Mesenchymal stem cell (in vitro differentiated cells and primary cell): ENCODE measurements around the gene RBFOX2.

Experiments
- DNase-seq: peaks from one replicate; pipeline ENCODE4 v3.0.0-alpha.2; 2013
- H2AFZ ChIP-seq: one replicate; pipeline ENCODE4 v1.6.1; 2013; ENCODE audit warnings: low read depth, mild to moderate bottlenecking, control low read depth, inconsistent platforms, low read length, moderate library complexity
- H2AK5ac ChIP-seq: 2 replicates; pipeline ENCODE4 v1.6.1; 2013; ENCODE audit warnings: low read length, moderate library complexity, mild to moderate bottlenecking, inconsistent platforms; ENCODE audit not compliant: severe bottlenecking
- H2BK120ac ChIP-seq: one replicate; pipeline ENCODE4 v1.6.1; 2013; ENCODE audit warnings: low read depth, mild to moderate bottlenecking, inconsistent platforms, low read length, moderate library complexity
- H2BK12ac ChIP-seq, 2 experiments: one replicate each; pipeline ENCODE4 v1.6.1; 2013; ENCODE audit warnings: inconsistent platforms in 2 of 2, low read length in 2 of 2, mild to moderate bottlenecking in 2 of 2, moderate library complexity in 2 of 2, control low read depth in 1 of 2
- H2BK15ac ChIP-seq: one replicate; pipeline ENCODE4 v1.6.1; 2013; ENCODE audit warnings: mild to moderate bottlenecking, low read depth, inconsistent platforms; ENCODE audit not compliant: poor library complexity, severe bottlenecking
- H2BK5ac ChIP-seq: 2 replicates; pipeline ENCODE4 v1.6.1; 2013; ENCODE audit warnings: low read depth, mild to moderate bottlenecking, low read length, control low read depth, inconsistent platforms; ENCODE audit not compliant: poor library complexity, severe bottlenecking
- H3K14ac ChIP-seq, 2 experiments: one replicate each; pipeline ENCODE4 v1.6.1; 2013; ENCODE audit warnings: inconsistent platforms in 2 of 2, low read length in 2 of 2, control low read depth in 1 of 2, mild to moderate bottlenecking in 1 of 2, moderate library complexity in 1 of 2
- H3K18ac ChIP-seq, 2 experiments: one replicate each; pipeline ENCODE4 v1.6.1; 2013; ENCODE audit warnings: inconsistent platforms in 2 of 2, low read length in 2 of 2, control low read depth in 1 of 2, low read depth in 1 of 2, mild to moderate bottlenecking in 1 of 2
- H3K23ac ChIP-seq, 2 experiments: one replicate each; pipeline ENCODE4 v1.6.1; 2013; ENCODE audit warnings: inconsistent platforms in 2 of 2, low read length in 2 of 2, mild to moderate bottlenecking in 2 of 2, moderate library complexity in 2 of 2, control low read depth in 1 of 2
- H3K27ac ChIP-seq: 2 replicates; pipeline ENCODE4 v1.5.1; 2013; ENCODE audit warnings: mild to moderate bottlenecking, moderate library complexity, low read length, control low read depth, inconsistent platforms; ENCODE audit not compliant: poor library complexity, severe bottlenecking
- H3K27me3 ChIP-seq, 2 experiments: 2 replicates each; pipeline versions ENCODE4 v1.6.1 to v1.7.0; 2013; ENCODE audit warnings: low read length in 2 of 2, mild to moderate bottlenecking in 2 of 2, moderate library complexity in 2 of 2, control low read depth in 1 of 2, inconsistent platforms in 1 of 2; ENCODE audit not compliant: control insufficient read depth in 1 of 2, insufficient read depth in 1 of 2
- H3K36me3 ChIP-seq, 2 experiments: 2 replicates each; pipeline versions ENCODE4 v1.6.1 to v1.7.0; 2013; ENCODE audit warnings: low read length in 2 of 2, control low read depth in 1 of 2, inconsistent platforms in 1 of 2, low read depth in 1 of 2, mild to moderate bottlenecking in 1 of 2; ENCODE audit not compliant: insufficient read depth in 2 of 2, control insufficient read depth in 1 of 2
- H3K4ac ChIP-seq, 2 experiments: one replicate each; pipeline ENCODE4 v1.6.1; 2013; ENCODE audit warnings: inconsistent platforms in 2 of 2, low read length in 2 of 2, mild to moderate bottlenecking in 2 of 2, moderate library complexity in 2 of 2, control low read depth in 1 of 2, low read depth in 1 of 2
- H3K4me1 ChIP-seq: 2 replicates; pipeline ENCODE4 v1.6.1; 2013; ENCODE audit warnings: low read depth, low read length, control low read depth; ENCODE audit not compliant: control insufficient read depth, insufficient read depth
- H3K4me2 ChIP-seq: 2 replicates; pipeline ENCODE4 v1.6.1; 2013; ENCODE audit warnings: low read length, mild to moderate bottlenecking, inconsistent platforms; ENCODE audit not compliant: poor library complexity, severe bottlenecking
- H3K4me3 ChIP-seq, 2 experiments: 2 replicates each; pipeline versions ENCODE4 v1.5.1 to v1.7.0; 2013; ENCODE audit warnings: low read length in 2 of 2, mild to moderate bottlenecking in 2 of 2, control low read depth in 1 of 2, low read depth in 1 of 2; ENCODE audit not compliant: insufficient read depth in 1 of 2
- H3K79me1 ChIP-seq: replicated peaks from 2 replicates; pipeline ENCODE4 v1.6.1; 2013; ENCODE audit warnings: mild to moderate bottlenecking, control low read depth, low read length, inconsistent platforms; ENCODE audit not compliant: poor library complexity, severe bottlenecking
- H3K9ac ChIP-seq: 2 replicates; pipeline ENCODE4 v1.7.0; 2013; ENCODE audit warnings: mild to moderate bottlenecking, low read length, moderate library complexity
- H3K9me3 ChIP-seq: 2 replicates; pipeline ENCODE4 v1.7.0; 2013; ENCODE audit warnings: mild to moderate bottlenecking, low read length; ENCODE audit not compliant: control insufficient read depth
- H4K8ac ChIP-seq: one replicate; pipeline ENCODE4 v1.6.1; 2013; ENCODE audit warnings: inconsistent platforms, mild to moderate bottlenecking, low read length, moderate library complexity
- H4K91ac ChIP-seq: one replicate; pipeline ENCODE4 v1.6.1; 2013; ENCODE audit warnings: mild to moderate bottlenecking, low read length, inconsistent platforms
- WGBS: methylation state at CpG from one replicate; pipeline ENCODE4 v1.1.7; 2013; ENCODE audit warnings: mixed read lengths; 5-methylcytosine and 5-hydroxymethylcytosine counted together

The RBFOX2 gene

GRCh38 chr22:35840302-35840739, 188.3 kb downstream of the RBFOX2 start:
- Histone ChIP-seq H3K27me3 (no peaks in the 10 kb centered on the region), H3K23ac (no peak overlapping the region), H3K27ac (peak overlapping the region; percentile 93), H3K14ac (no peak overlapping the region), H2BK15ac (no peak overlapping the region), H4K8ac (no peak overlapping the region), H2BK120ac (no peak overlapping the region), H2AK5ac (no peak overlapping the region), H3K9me3 (no peaks in the 10 kb centered on the region), H2AFZ (no peak overlapping the region), H3K18ac (no peak overlapping the region), H3K4me3 (peak overlapping the region in 1 of 2 experiments; percentile 86), H2BK12ac (no peak overlapping the region), H3K9ac (peak overlapping the region; percentile 93), H3K4ac (peak overlapping the region in 1 of 2 experiments; percentile 67), H4K91ac (no peak overlapping the region), H3K4me1 (peaks cover 5% of the 10 kb centered on the region), H2BK5ac (no peak overlapping the region), H3K4me2 (peak overlapping the region; percentile 44), H3K79me1 (peaks cover 11% of the 10 kb centered on the region), H3K36me3 (no peaks in the 10 kb centered on the region)
- peak; percentile 98 for DNase-seq
- 0% methylated on average over 1 of the region's 9 CpGs for WGBS

GRCh38 chr22:35839841-35840301, 188.8 kb downstream of the RBFOX2 start:
- peak overlapping the region; percentile 93 for H3K9ac ChIP-seq
- H2BK12ac ChIP-seq: no peak overlapping the region
- no peak overlapping the region for H3K14ac ChIP-seq
- peak overlapping the region in 1 of 2 experiments; percentile 75 for H3K18ac ChIP-seq
- WGBS: 0% methylated on average over 2 of the region's 5 CpGs
- peaks cover 10% of the 10 kb centered on the region for H3K79me1 ChIP-seq
- H3K9me3 ChIP-seq: no peaks in the 10 kb centered on the region
- H2AFZ ChIP-seq: no peak overlapping the region
- H2BK15ac ChIP-seq: no peak overlapping the region
- no peaks in the 10 kb centered on the region for H3K36me3 ChIP-seq
- H2AK5ac ChIP-seq: peak overlapping the region; percentile 87
- peak overlapping the region; percentile 57 for H2BK5ac ChIP-seq
- no peak overlapping the region for H4K8ac ChIP-seq
- H3K27ac ChIP-seq: peak overlapping the region; percentile 93
- no peaks in the 10 kb centered on the region for H3K27me3 ChIP-seq
- peak overlapping the region in 1 of 2 experiments; percentile 86 for H3K4me3 ChIP-seq
- no peak overlapping the region for H4K91ac ChIP-seq
- DNase-seq: peak; percentile 54
- peak overlapping the region in 1 of 2 experiments; percentile 67 for H3K4ac ChIP-seq
- H3K4me2 ChIP-seq: peak overlapping the region; percentile 89
- no peak overlapping the region for H2BK120ac ChIP-seq
- H3K4me1 ChIP-seq: peaks cover 5% of the 10 kb centered on the region
- H3K23ac ChIP-seq: no peak overlapping the region

- Histone ChIP-seq H2BK15ac (no peak overlapping the region), H3K9ac (peak overlapping the region; percentile 93), H3K23ac (no peak overlapping the region), H4K8ac (no peak overlapping the region), H3K18ac (peak overlapping the region in 1 of 2 experiments; percentile 75), H3K27ac (peak overlapping the region; percentile 93), H3K4me2 (peak overlapping the region; percentile 89), H3K9me3 (no peaks in the 10 kb centered on the region), H2BK12ac (peak overlapping the region in 1 of 2 experiments; percentile 42), H2BK120ac (no peak overlapping the region), H3K79me1 (peaks cover 9% of the 10 kb centered on the region), H3K4me3 (peak overlapping the region in 1 of 2 experiments; percentile 86), H3K27me3 (no peaks in the 10 kb centered on the region), H2AK5ac (no peak overlapping the region), H3K36me3 (no peaks in the 10 kb centered on the region), H3K14ac (peak overlapping the region in 1 of 2 experiments; percentile 32), H4K91ac (no peak overlapping the region), H2BK5ac (no peak overlapping the region), H3K4me1 (peaks cover 5% of the 10 kb centered on the region), H2AFZ (no peak overlapping the region), H3K4ac (peak overlapping the region in 1 of 2 experiments; percentile 37)
- peak; percentile 80 for DNase-seq
- 6% methylated on average over 3 of the region's 4 CpGs for WGBS
These were observed 189.6 kb downstream of the RBFOX2 start for GRCh38 chr22:35838855-35839576.

GRCh38 chr22:35837101-35837727, 191.4 kb downstream of the RBFOX2 start:
- H2AFZ ChIP-seq: no peak overlapping the region
- H3K18ac ChIP-seq: no peak overlapping the region
- peak overlapping the region in 1 of 2 experiments; percentile 86 for H3K4me3 ChIP-seq
- peak; percentile 17 for DNase-seq
- peak overlapping the region; percentile 93 for H3K9ac ChIP-seq
- no peaks in the 10 kb centered on the region for H3K27me3 ChIP-seq
- H4K8ac ChIP-seq: no peak overlapping the region
- no peak overlapping the region for H2BK15ac ChIP-seq
- H4K91ac ChIP-seq: no peak overlapping the region
- H3K4me2 ChIP-seq: peak overlapping the region; percentile 54
- H3K79me1 ChIP-seq: peaks cover 2% of the 10 kb centered on the region
- peak overlapping the region; percentile 7 for H3K27ac ChIP-seq
- no peak overlapping the region for H2AK5ac ChIP-seq
- no peak overlapping the region for H3K23ac ChIP-seq
- no peaks in the 10 kb centered on the region for H3K9me3 ChIP-seq
- no peaks in the 10 kb centered on the region for H3K36me3 ChIP-seq
- H2BK5ac ChIP-seq: no peak overlapping the region
- no peak overlapping the region for H3K4ac ChIP-seq
- WGBS: 77% methylated on average over 2 of the region's 5 CpGs
- H3K4me1 ChIP-seq: peaks cover 2% of the 10 kb centered on the region
- H2BK120ac ChIP-seq: no peak overlapping the region
- H3K14ac ChIP-seq: no peak overlapping the region
- no peak overlapping the region for H2BK12ac ChIP-seq
